ENCODE data around the gene NPPA. TPM values are rescaled to one million over a fixed set of nuclear protein-coding genes. Genes with fewer than 3 reads are reported as not detected.

NPPA gene
- total and polyA plus RNA-seq, 9 of the 15 experiments (the other 6 are each of a cell fraction or from before 2014, with no cell fraction given): not detected

- TF ChIP-seq CREB3 (tag; conservative IDR thresholded peaks at IDR 0.05; ENCODE audit: low read depth) (peak; percentile 34; the same call in 1 of the 2 replicates), HOMEZ (CRISPR knock-in tag; IDR thresholded peaks at IDR 0.05) (no peak), CREB1 (IDR thresholded peaks at IDR 0.05) (peak; percentile 53; the same call in 1 of the 2 replicates), CREB1 (CRISPR knock-in tag; IDR thresholded peaks at IDR 0.05) (peak; percentile 67), ZNF75A (CRISPR knock-in tag; IDR thresholded peaks at IDR 0.05) (no peak), MLX (CRISPR knock-in tag; conservative IDR thresholded peaks at IDR 0.05) (no peak), MXI1 (IDR thresholded peaks at IDR 0.05; ENCODE audit: low read depth, low read length) (no peak), FOXK2 (conservative IDR thresholded peaks at IDR 0.05 in 1 of 2, IDR thresholded peaks at IDR 0.05 in 1 of 2; ENCODE audit: low read depth in 2 of 2) (no peak), ZBTB11 (CRISPR knock-in tag; IDR thresholded peaks at IDR 0.05) (peak in 1 of 3 experiments; percentile 59; a peak in 2 of 6 replicates), EP400 (IDR thresholded peaks at IDR 0.05) (no peak), L3MBTL2 (IDR thresholded peaks at IDR 0.05) (no peak; the same call in 1 of the 2 replicates), EGR1 (conservative IDR thresholded peaks at IDR 0.05) (0 out of 2 replicates have a peak, but pooled peaks have one; percentile 8), E4F1 (CRISPR knock-in tag; IDR thresholded peaks at IDR 0.05; ENCODE audit: borderline replicate concordance) (no peak), ZNF146 (CRISPR knock-in tag; IDR thresholded peaks at IDR 0.05; ENCODE audit: unreplicated experiment) (peak; percentile 9), ZNF830 (CRISPR knock-in tag; IDR thresholded peaks at IDR 0.05) (0 out of 2 replicates have a peak, but pooled peaks have one; percentile 76)
Measured at GRCh38 chr1:11841245-11842153, 6.1 kb downstream of the NPPA start (continued).

Data from K562 (cell line).